Lung (tissue), 12 donors: Measurements from ENCODE around the gene LRRTM4. TPM values are rescaled to one million over a fixed set of nuclear protein-coding genes. Genes with fewer than 3 reads are reported as not detected.

Source experiments
- ATAC-seq: fragments of 200-7000 bp; cut with Tn5 transposase; one replicate; pipeline ENCODE4 v1.9.1; 2020; ENCODE audit warnings: moderate number of reproducible peaks; ENCODE audit not compliant: insufficient read depth, low FRiP score
- DNase-seq, 3 donors: peaks; one replicate each; pipeline ENCODE4 v3.0.0-alpha.2; 2013 to 2017
- H3K27ac ChIP-seq, 2 donors: one replicate each; pipeline ENCODE4 v1.5.1; 2013; ENCODE audit warnings: mild to moderate bottlenecking in 2 of 2, moderate library complexity in 2 of 2, control low read depth in 1 of 2, inconsistent platforms in 1 of 2, low read depth in 1 of 2, low read length in 1 of 2
- H3K27me3 ChIP-seq, 3 donors: one replicate each; pipeline ENCODE4 v1.5.1; 2013; ENCODE audit warnings: low read length in 2 of 3; ENCODE audit not compliant: control insufficient read depth in 3 of 3, insufficient read depth in 3 of 3
- H3K36me3 ChIP-seq, 4 donors: one replicate each; pipeline ENCODE4 v1.5.1; 2013; ENCODE audit warnings: low read length in 4 of 4, mild to moderate bottlenecking in 1 of 4, moderate library complexity in 1 of 4; ENCODE audit not compliant: control insufficient read depth in 4 of 4, insufficient read depth in 4 of 4
- H3K4me1 ChIP-seq, 5 donors: one replicate each; pipeline ENCODE4 v1.5.1; 2013; ENCODE audit warnings: low read length in 5 of 5, mild to moderate bottlenecking in 2 of 5, moderate library complexity in 1 of 5; ENCODE audit not compliant: control insufficient read depth in 5 of 5, insufficient read depth in 5 of 5
- H3K4me3 ChIP-seq: one replicate; pipeline ENCODE4 v1.5.1; 2013; ENCODE audit warnings: mild to moderate bottlenecking, control low read depth, moderate library complexity
- H3K9ac ChIP-seq, 2 donors: one replicate each; pipeline ENCODE4 v1.5.1; 2013; ENCODE audit warnings: low read length in 2 of 2, control low read depth in 1 of 2; ENCODE audit not compliant: insufficient read depth in 1 of 2
- H3K9me3 ChIP-seq, 4 donors: one replicate each; pipeline ENCODE4 v1.5.1; 2013; ENCODE audit warnings: low read length in 3 of 4, mild to moderate bottlenecking in 1 of 4, moderate library complexity in 1 of 4; ENCODE audit not compliant: control insufficient read depth in 4 of 4, insufficient read depth in 3 of 4
- CTCF ChIP-seq: IDR thresholded peaks from 2 replicates; pipeline ENCODE4 v1.5.1; 2012; ENCODE audit warnings: mild to moderate bottlenecking; ENCODE audit errors: control extremely low read depth, extremely low read depth
- WGBS, 2 donors: extraction: QIAGEN DNeasy Blood & Tissue Kit; methylation state at CpG; one replicate each; pipeline ENCODE4 v1.1.7; 2013; 5-methylcytosine and 5-hydroxymethylcytosine counted together
- polyA plus RNA-seq, 2 donors: library from polyadenylated mRNA; stranded (reverse); fragments of 200-250 nt; gene quantifications; one replicate each; pipeline ENCODE4 v1.2.1, GENCODE V29; 2013
- total RNA-seq, 2 donors: library from RNA; depleted of rRNA in 1 of 2; stranded (reverse); fragments of >200 nt in 1 of 2; gene quantifications; one replicate each; pipeline ENCODE4 v1.2.1, GENCODE V29; 2014 to 2021
- donor health status: control.
- donor health status: control.
- donor health status: Bipolar disorder and iron deficiency.
- donor health status: healthy.
- donor health status: DM: yes; HTN: yes; CAD: no.

Gene LRRTM4
- total and polyA plus RNA-seq, 4 donors = 0.08 to 9.2 (median 1.2) TPM; not detected in 1

DNA sequence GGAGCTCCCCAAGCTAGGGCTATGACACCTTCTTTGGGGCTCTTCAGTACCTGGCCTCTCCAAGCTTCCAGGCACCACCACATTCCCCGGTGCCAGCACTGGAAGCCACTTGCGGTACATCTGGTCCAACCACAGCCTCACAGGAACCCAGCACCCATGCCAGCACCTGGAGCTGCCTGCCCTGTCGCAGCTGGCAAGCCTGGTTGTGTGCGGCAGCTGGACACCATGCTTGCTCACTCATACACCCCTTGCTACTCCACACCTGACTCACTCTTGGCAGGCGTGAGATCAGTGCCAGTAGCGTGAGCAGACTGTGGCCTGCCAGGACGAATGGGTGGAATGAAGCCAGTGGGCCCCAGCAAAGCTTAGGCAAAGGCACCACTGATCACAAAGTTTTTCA, 34.0 kb downstream of the LRRTM4 start:
- H3K27ac ChIP-seq = no peak overlapping the region
- H3K4me1 ChIP-seq = no peaks in the 10 kb centered on the region
- DNase-seq (no peak), ATAC-seq (no peak)
- no peak overlapping the region for H3K4me3 ChIP-seq
- WGBS, 2 donors = 92% methylated on average over 7 of the region's 7 CpGs
- no peaks in the 10 kb centered on the region for H3K36me3 ChIP-seq
- H3K9ac ChIP-seq = no peak overlapping the region
- H3K9me3 ChIP-seq = peaks cover 0 to 3% (median 0%) of the 10 kb centered on the region in 4 donors
- TF ChIP-seq CTCF = no peak
- no peaks in the 10 kb centered on the region for H3K27me3 ChIP-seq

DNA sequence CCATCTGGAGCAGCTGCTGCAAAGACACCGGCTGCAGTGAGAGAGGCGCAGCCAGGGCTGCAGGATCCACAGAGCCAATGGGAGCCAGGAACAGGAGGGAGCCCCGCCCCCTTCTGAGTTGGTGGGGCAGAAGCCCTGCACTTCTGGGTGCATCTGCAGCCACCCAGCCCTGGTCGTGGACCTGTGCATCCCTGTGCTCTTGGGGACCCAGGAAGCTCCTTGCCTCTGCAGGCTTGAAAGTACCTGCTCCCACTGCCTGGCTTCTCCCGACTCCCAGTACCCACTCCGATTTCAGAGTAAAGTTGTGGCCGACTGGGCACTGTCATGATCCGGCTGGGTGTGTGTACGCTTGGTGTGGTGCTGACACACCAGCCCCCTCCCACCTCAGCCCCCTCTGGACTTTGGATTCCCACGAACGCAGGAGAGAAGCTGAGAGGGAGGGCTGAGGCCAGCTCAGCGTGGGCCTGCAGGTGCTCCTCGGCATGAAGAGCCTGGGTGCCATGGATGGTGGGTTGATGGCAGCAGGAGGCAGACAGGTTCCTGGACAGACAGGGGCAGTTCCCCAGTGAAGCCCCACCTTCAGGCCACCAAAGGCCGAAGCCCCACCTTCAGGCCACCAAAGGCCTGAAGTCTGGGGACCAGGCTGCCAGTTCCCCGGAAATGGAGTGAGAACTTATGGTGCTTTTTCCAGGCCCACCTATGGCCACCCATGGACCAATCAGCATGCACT, 34.9 kb downstream of the LRRTM4 start:
- Histone ChIP-seq H3K9ac (no peak overlapping the region), H3K36me3 (no peaks in the 10 kb centered on the region), H3K4me1 (no peaks in the 10 kb centered on the region), H3K27ac (no peak overlapping the region), H3K27me3 (no peaks in the 10 kb centered on the region), H3K4me3 (no peak overlapping the region), H3K9me3 (peaks cover 0 to 3% (median 0%) of the 10 kb centered on the region in 4 donors)
- DNase-seq = no peak
- TF ChIP-seq CTCF = no peak
- 86 to 87% methylated on average over 15 of the region's 15 CpGs for WGBS, 2 donors
- ATAC-seq = no peak

- no peak for TF ChIP-seq CTCF
- H3K27me3 ChIP-seq = no peaks in the 10 kb centered on the region
- H3K9ac ChIP-seq = no peak overlapping the region
- peaks cover 0 to 3% (median 0%) of the 10 kb centered on the region in 4 donors for H3K9me3 ChIP-seq
- ATAC-seq (no peak), DNase-seq (peak in 1 of 3 donors; percentile 19)
- no peak overlapping the region for H3K4me3 ChIP-seq
- H3K36me3 ChIP-seq = no peaks in the 10 kb centered on the region
- H3K4me1 ChIP-seq = peaks cover 0 to 2% (median 0%) of the 10 kb centered on the region in 5 donors
- H3K27ac ChIP-seq = no peak overlapping the region
Measured at GRCh38 chr2:77484026-77484425, 38.1 kb downstream of the LRRTM4 start.

- Histone ChIP-seq H3K4me3 (no peak overlapping the region), H3K27me3 (no peaks in the 10 kb centered on the region), H3K4me1 (peaks cover 0 to 2% (median 0%) of the 10 kb centered on the region in 5 donors), H3K27ac (no peak overlapping the region), H3K36me3 (no peaks in the 10 kb centered on the region), H3K9ac (no peak overlapping the region), H3K9me3 (no peaks in the 10 kb centered on the region)
- no peak for DNase-seq
- TF ChIP-seq CTCF = no peak
- no peak for ATAC-seq
- WGBS, 2 donors = 60 to 71% methylated on average over 3 of the region's 3 CpGs
Measured at GRCh38 chr2:77479895-77480294, 42.3 kb downstream of the LRRTM4 start.
